ENCODE measurements around the gene LTB4R.

The LTB4R gene

GRCh38 chr14:24310646-24311604 is at the start of gene LTB4R:
Gene LTB4R (plus strand): TSS chr14:24311502. CDS start chr14:24315652, 4,150 bp downstream.
- H3K27ac ChIP-seq (ENCODE audit: low read depth, low read length) = peak within 1 kb of the TSS; percentile 77
- H3K4me1 ChIP-seq (ENCODE audit: insufficient read depth, low read length) = peaks cover 26% of the 10 kb centered on the region
- peaks cover 14% of the 10 kb centered on the region for H3K36me3 ChIP-seq (ENCODE audit: insufficient read depth, low read length)
- H3K9me3 ChIP-seq (ENCODE audit: low read length) = no peaks in the 10 kb centered on the region
- peak within 1 kb of the TSS; percentile 51 to 68 for H3K4me3 ChIP-seq (ENCODE audit: low read depth in 1 of 2, low read length in 2 of 2)
- peak within 1 kb of the TSS; percentile 28 for H3K9ac ChIP-seq (ENCODE audit: low read length)
- H3K27me3 ChIP-seq (ENCODE audit: control insufficient read depth in 1 of 2, insufficient read depth in 2 of 2, low read length in 2 of 2) = peaks cover 0 to 6% of the 10 kb centered on the region in 2 donors

GRCh38 chr14:24261969-24262327 is 49.4 kb upstream of the LTB4R start:
- Histone ChIP-seq H3K4me3 (ENCODE audit: low read depth in 1 of 2, low read length in 2 of 2) (no peak overlapping the region), H3K27me3 (ENCODE audit: control insufficient read depth in 1 of 2, insufficient read depth in 2 of 2, low read length in 2 of 2) (no peaks in the 10 kb centered on the region), H3K9me3 (ENCODE audit: low read length) (no peaks in the 10 kb centered on the region), H3K36me3 (ENCODE audit: insufficient read depth, low read length) (no peaks in the 10 kb centered on the region), H3K9ac (ENCODE audit: low read length) (no peak overlapping the region), H3K4me1 (ENCODE audit: insufficient read depth, low read length) (no peaks in the 10 kb centered on the region), H3K27ac (ENCODE audit: low read depth, low read length) (no peak overlapping the region)

- Histone ChIP-seq H3K36me3 (ENCODE audit: insufficient read depth, low read length) (no peaks in the 10 kb centered on the region), H3K9me3 (ENCODE audit: low read length) (no peaks in the 10 kb centered on the region), H3K4me1 (ENCODE audit: insufficient read depth, low read length) (no peaks in the 10 kb centered on the region), H3K4me3 (ENCODE audit: low read depth in 1 of 2, low read length in 2 of 2) (no peak within 1 kb of the TSS), H3K9ac (ENCODE audit: low read length) (no peak within 1 kb of the TSS), H3K27me3 (ENCODE audit: control insufficient read depth in 1 of 2, insufficient read depth in 2 of 2, low read length in 2 of 2) (no peaks in the 10 kb centered on the region), H3K27ac (ENCODE audit: low read depth, low read length) (no peak within 1 kb of the TSS)
These were observed 48.2 kb upstream of the LTB4R start, which contains the start of gene TGM1 for GRCh38 chr14:24262821-24263733. Gene TGM1 (minus strand): TSS chr14:24263177. CDS start chr14:24262352, 825 bp downstream.

GRCh38 chr14:24263848-24264247 is 47.5 kb upstream of the LTB4R start:
- no peak overlapping the region for H3K9ac ChIP-seq (ENCODE audit: low read length)
- H3K27me3 ChIP-seq (ENCODE audit: control insufficient read depth in 1 of 2, insufficient read depth in 2 of 2, low read length in 2 of 2) = no peaks in the 10 kb centered on the region
- H3K4me1 ChIP-seq (ENCODE audit: insufficient read depth, low read length) = no peaks in the 10 kb centered on the region
- H3K27ac ChIP-seq (ENCODE audit: low read depth, low read length) = no peak overlapping the region
- no peaks in the 10 kb centered on the region for H3K36me3 ChIP-seq (ENCODE audit: insufficient read depth, low read length)
- H3K4me3 ChIP-seq (ENCODE audit: low read depth in 1 of 2, low read length in 2 of 2) = no peak overlapping the region
- H3K9me3 ChIP-seq (ENCODE audit: low read length) = no peaks in the 10 kb centered on the region

- no peaks in the 10 kb centered on the region for H3K36me3 ChIP-seq (ENCODE audit: insufficient read depth, low read length)
- no peaks in the 10 kb centered on the region for H3K9me3 ChIP-seq (ENCODE audit: low read length)
- H3K27me3 ChIP-seq (ENCODE audit: control insufficient read depth in 1 of 2, insufficient read depth in 2 of 2, low read length in 2 of 2) = no peaks in the 10 kb centered on the region
- H3K4me3 ChIP-seq (ENCODE audit: low read depth in 1 of 2, low read length in 2 of 2) = no peak overlapping the region
- H3K4me1 ChIP-seq (ENCODE audit: insufficient read depth, low read length) = no peaks in the 10 kb centered on the region
- H3K27ac ChIP-seq (ENCODE audit: low read depth, low read length) = no peak overlapping the region
- no peak overlapping the region for H3K9ac ChIP-seq (ENCODE audit: low read length)
These were observed 47.0 kb upstream of the LTB4R start for GRCh38 chr14:24264298-24264697.

- Histone ChIP-seq H3K4me1 (ENCODE audit: insufficient read depth, low read length) (peaks cover 4% of the 10 kb centered on the region), H3K27ac (ENCODE audit: low read depth, low read length) (no peak overlapping the region), H3K27me3 (ENCODE audit: control insufficient read depth in 1 of 2, insufficient read depth in 2 of 2, low read length in 2 of 2) (no peaks in the 10 kb centered on the region), H3K9me3 (ENCODE audit: low read length) (no peaks in the 10 kb centered on the region), H3K4me3 (ENCODE audit: low read depth in 1 of 2, low read length in 2 of 2) (no peak overlapping the region), H3K9ac (ENCODE audit: low read length) (no peak overlapping the region), H3K36me3 (ENCODE audit: insufficient read depth, low read length) (peaks cover 3% of the 10 kb centered on the region)
These were observed 44.7 kb upstream of the LTB4R start for GRCh38 chr14:24266344-24267244.

GRCh38 chr14:24267516-24267915 is 43.8 kb upstream of the LTB4R start:
- no peak overlapping the region for H3K4me3 ChIP-seq (ENCODE audit: low read depth in 1 of 2, low read length in 2 of 2)
- no peaks in the 10 kb centered on the region for H3K9me3 ChIP-seq (ENCODE audit: low read length)
- no peak overlapping the region for H3K9ac ChIP-seq (ENCODE audit: low read length)
- peaks cover 9% of the 10 kb centered on the region for H3K4me1 ChIP-seq (ENCODE audit: insufficient read depth, low read length)
- H3K27me3 ChIP-seq (ENCODE audit: control insufficient read depth in 1 of 2, insufficient read depth in 2 of 2, low read length in 2 of 2) = no peaks in the 10 kb centered on the region
- peaks cover 3% of the 10 kb centered on the region for H3K36me3 ChIP-seq (ENCODE audit: insufficient read depth, low read length)
- H3K27ac ChIP-seq (ENCODE audit: low read depth, low read length) = no peak overlapping the region

- Histone ChIP-seq H3K4me3 (ENCODE audit: low read depth in 1 of 2, low read length in 2 of 2) (no peak overlapping the region), H3K4me1 (ENCODE audit: insufficient read depth, low read length) (peaks cover 9% of the 10 kb centered on the region), H3K9me3 (ENCODE audit: low read length) (no peaks in the 10 kb centered on the region), H3K9ac (ENCODE audit: low read length) (no peak overlapping the region), H3K27ac (ENCODE audit: low read depth, low read length) (no peak overlapping the region), H3K27me3 (ENCODE audit: control insufficient read depth in 1 of 2, insufficient read depth in 2 of 2, low read length in 2 of 2) (no peaks in the 10 kb centered on the region), H3K36me3 (ENCODE audit: insufficient read depth, low read length) (peaks cover 3% of the 10 kb centered on the region)
These were observed 43.1 kb upstream of the LTB4R start for GRCh38 chr14:24268225-24268624.

GRCh38 chr14:24269368-24269767 is 41.9 kb upstream of the LTB4R start:
- H3K27ac ChIP-seq (ENCODE audit: low read depth, low read length) = no peak overlapping the region
- H3K4me1 ChIP-seq (ENCODE audit: insufficient read depth, low read length) = peaks cover 9% of the 10 kb centered on the region
- no peaks in the 10 kb centered on the region for H3K9me3 ChIP-seq (ENCODE audit: low read length)
- no peak overlapping the region for H3K9ac ChIP-seq (ENCODE audit: low read length)
- H3K36me3 ChIP-seq (ENCODE audit: insufficient read depth, low read length) = peaks cover 3% of the 10 kb centered on the region
- H3K4me3 ChIP-seq (ENCODE audit: low read depth in 1 of 2, low read length in 2 of 2) = no peak overlapping the region
- H3K27me3 ChIP-seq (ENCODE audit: control insufficient read depth in 1 of 2, insufficient read depth in 2 of 2, low read length in 2 of 2) = no peaks in the 10 kb centered on the region

GRCh38 chr14:24269910-24270536 is 41.3 kb upstream of the LTB4R start:
- peaks cover 9% of the 10 kb centered on the region for H3K4me1 ChIP-seq (ENCODE audit: insufficient read depth, low read length)
- H3K27ac ChIP-seq (ENCODE audit: low read depth, low read length) = no peak overlapping the region
- H3K9me3 ChIP-seq (ENCODE audit: low read length) = no peaks in the 10 kb centered on the region
- H3K9ac ChIP-seq (ENCODE audit: low read length) = no peak overlapping the region
- H3K4me3 ChIP-seq (ENCODE audit: low read depth in 1 of 2, low read length in 2 of 2) = no peak overlapping the region
- peaks cover 3% of the 10 kb centered on the region for H3K36me3 ChIP-seq (ENCODE audit: insufficient read depth, low read length)
- no peaks in the 10 kb centered on the region for H3K27me3 ChIP-seq (ENCODE audit: control insufficient read depth in 1 of 2, insufficient read depth in 2 of 2, low read length in 2 of 2)

All from muscle layer of colon (tissue), 2 donors.